ENCODE measurements around the gene MED8.

DNA sequence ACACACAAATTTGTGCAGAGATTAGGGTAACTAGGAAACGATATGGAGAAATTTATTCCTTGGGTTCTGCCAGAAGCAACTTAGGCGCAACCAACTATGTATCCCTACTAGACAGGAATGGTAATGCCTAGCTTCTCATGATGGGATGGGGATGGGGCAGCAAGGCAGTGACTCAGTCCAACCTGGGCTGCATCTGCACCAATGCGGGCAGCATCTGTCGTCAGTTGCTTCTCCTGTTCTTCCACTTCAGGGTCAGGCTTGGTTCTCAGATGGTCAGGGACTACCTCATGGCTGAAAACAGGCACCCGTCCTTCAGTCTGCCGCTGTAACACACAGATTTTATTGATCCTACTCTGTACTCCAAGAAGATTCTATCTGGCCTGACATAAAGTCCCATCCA lies 2.9 kb downstream of the MED8 start:
- TF ChIP-seq, protein P1, sequence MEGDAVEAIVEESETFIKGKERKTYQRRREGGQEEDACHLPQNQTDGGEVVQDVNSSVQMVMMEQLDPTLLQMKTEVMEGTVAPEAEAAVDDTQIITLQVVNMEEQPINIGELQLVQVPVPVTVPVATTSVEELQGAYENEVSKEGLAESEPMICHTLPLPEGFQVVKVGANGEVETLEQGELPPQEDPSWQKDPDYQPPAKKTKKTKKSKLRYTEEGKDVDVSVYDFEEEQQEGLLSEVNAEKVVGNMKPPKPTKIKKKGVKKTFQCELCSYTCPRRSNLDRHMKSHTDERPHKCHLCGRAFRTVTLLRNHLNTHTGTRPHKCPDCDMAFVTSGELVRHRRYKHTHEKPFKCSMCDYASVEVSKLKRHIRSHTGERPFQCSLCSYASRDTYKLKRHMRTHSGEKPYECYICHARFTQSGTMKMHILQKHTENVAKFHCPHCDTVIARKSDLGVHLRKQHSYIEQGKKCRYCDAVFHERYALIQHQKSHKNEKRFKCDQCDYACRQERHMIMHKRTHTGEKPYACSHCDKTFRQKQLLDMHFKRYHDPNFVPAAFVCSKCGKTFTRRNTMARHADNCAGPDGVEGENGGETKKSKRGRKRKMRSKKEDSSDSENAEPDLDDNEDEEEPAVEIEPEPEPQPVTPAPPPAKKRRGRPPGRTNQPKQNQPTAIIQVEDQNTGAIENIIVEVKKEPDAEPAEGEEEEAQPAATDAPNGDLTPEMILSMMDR (IDR thresholded peaks at IDR 0.05; ENCODE audit: insufficient read depth, low read depth, low read length) = no peak
- no peak for TF ChIP-seq EZH2 (IDR thresholded peaks at IDR 0.05; ENCODE audit: insufficient read depth, low read length)

Data from astrocyte (in vitro differentiated cells and primary cell).